PFSK-1 (cell line): Measurements from ENCODE around the gene NOX5.

Experiments used
- FOXP2 ChIP-seq: optimal IDR thresholded peaks from 2 replicates; pipeline ENCODE3; 2011; ENCODE audit warnings: borderline replicate concordance, control low read depth, inconsistent platforms; ENCODE audit not compliant: insufficient read depth; ENCODE audit errors: extremely low read length, extremely low read depth
- POLR2AphosphoS5 ChIP-seq: IDR thresholded peaks from 2 replicates; pipeline ENCODE4 v1.6.1; 2012; ENCODE audit warnings: low read depth, mild to moderate bottlenecking, control low read depth, low read length, moderate library complexity
- SIN3A ChIP-seq: IDR thresholded peaks from 2 replicates; pipeline ENCODE4 v1.6.1; 2012; ENCODE audit warnings: mild to moderate bottlenecking, low read length, moderate library complexity, borderline replicate concordance; ENCODE audit not compliant: insufficient read depth
- TAF1 ChIP-seq: IDR thresholded peaks from 2 replicates; pipeline ENCODE4 v1.6.1; 2012; ENCODE audit warnings: low read length, control low read depth, borderline replicate concordance; ENCODE audit not compliant: insufficient read depth
- TF ChIP-seq, protein P1 (sequence below), 2 experiments: IDR thresholded peaks; 2 replicates each; pipeline versions ENCODE4 v1.6.1 to v1.8.0; 2011 to 2012; ENCODE audit warnings: low read depth in 2 of 2, low read length in 2 of 2, control low read depth in 1 of 2, inconsistent platforms in 1 of 2, mild to moderate bottlenecking in 1 of 2, moderate library complexity in 1 of 2; ENCODE audit not compliant: insufficient read depth in 1 of 2

The NOX5 gene

DNA sequence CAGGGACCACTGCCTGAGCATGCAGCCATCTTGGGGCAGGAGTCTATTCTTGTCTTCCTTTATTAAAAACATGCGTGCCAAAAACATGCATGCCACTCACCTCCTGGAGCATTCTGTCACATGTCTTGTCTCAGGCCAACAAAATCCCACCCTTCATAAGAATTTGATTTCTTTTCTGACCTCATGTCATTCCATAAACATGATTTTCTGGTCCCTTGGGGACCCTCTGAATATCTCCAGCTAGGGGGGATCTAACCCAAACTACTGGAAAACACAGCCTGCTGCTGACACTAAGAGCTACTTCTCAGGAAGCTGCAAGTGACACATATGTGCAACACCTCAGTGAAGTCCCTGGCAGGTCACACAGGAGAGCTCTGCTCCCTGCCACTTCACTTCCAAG lies 26.8 kb upstream of the NOX5 start:
- TF ChIP-seq TAF1: no peak
- TF ChIP-seq, protein P1, sequence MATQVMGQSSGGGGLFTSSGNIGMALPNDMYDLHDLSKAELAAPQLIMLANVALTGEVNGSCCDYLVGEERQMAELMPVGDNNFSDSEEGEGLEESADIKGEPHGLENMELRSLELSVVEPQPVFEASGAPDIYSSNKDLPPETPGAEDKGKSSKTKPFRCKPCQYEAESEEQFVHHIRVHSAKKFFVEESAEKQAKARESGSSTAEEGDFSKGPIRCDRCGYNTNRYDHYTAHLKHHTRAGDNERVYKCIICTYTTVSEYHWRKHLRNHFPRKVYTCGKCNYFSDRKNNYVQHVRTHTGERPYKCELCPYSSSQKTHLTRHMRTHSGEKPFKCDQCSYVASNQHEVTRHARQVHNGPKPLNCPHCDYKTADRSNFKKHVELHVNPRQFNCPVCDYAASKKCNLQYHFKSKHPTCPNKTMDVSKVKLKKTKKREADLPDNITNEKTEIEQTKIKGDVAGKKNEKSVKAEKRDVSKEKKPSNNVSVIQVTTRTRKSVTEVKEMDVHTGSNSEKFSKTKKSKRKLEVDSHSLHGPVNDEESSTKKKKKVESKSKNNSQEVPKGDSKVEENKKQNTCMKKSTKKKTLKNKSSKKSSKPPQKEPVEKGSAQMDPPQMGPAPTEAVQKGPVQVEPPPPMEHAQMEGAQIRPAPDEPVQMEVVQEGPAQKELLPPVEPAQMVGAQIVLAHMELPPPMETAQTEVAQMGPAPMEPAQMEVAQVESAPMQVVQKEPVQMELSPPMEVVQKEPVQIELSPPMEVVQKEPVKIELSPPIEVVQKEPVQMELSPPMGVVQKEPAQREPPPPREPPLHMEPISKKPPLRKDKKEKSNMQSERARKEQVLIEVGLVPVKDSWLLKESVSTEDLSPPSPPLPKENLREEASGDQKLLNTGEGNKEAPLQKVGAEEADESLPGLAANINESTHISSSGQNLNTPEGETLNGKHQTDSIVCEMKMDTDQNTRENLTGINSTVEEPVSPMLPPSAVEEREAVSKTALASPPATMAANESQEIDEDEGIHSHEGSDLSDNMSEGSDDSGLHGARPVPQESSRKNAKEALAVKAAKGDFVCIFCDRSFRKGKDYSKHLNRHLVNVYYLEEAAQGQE (IDR thresholded peaks at IDR 0.05; ENCODE audit: insufficient read depth in 1 of 2, low read depth in 2 of 2, low read length in 2 of 2): no peak
- TF ChIP-seq POLR2AphosphoS5: no peak
- TF ChIP-seq SIN3A: no peak
- no peak for TF ChIP-seq FOXP2

DNA sequence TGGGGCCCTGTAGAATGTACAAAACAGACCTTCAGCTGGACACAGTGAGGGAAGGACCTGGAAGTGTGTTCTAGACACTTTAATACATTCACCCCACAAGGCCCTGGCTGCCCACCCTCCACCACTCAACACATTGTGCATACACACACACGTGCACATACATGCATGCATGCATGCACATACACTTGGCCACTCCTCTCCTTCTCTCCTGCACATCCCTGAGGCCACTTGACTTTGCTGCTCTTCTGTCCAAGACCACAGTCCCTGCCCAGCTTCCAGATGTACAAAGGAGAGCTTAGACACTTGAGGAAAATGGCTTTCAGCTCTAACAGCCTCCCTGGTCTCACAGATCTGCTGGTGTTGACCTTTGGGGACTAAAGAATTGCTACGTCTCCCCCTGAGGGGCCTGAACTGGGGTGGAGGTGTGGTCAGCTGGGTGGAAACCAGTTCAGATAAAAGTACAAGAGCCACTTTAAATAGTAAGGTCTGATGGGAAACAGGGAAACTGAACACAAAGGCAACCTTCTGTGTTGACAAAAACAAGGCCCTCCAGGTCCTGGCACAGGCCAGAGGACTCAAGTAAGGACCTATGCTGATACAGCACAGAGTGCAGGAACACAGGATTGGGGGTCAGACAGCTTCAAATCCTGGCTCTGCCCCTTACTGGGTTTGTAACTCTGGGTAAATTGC lies 24.8 kb upstream of the NOX5 start:
- no peak for TF ChIP-seq TAF1
- TF ChIP-seq, protein P1 (IDR thresholded peaks at IDR 0.05; ENCODE audit: insufficient read depth in 1 of 2, low read depth in 2 of 2, low read length in 2 of 2): no peak
- TF ChIP-seq FOXP2: no peak
- TF ChIP-seq POLR2AphosphoS5: no peak
- no peak for TF ChIP-seq SIN3A

DNA sequence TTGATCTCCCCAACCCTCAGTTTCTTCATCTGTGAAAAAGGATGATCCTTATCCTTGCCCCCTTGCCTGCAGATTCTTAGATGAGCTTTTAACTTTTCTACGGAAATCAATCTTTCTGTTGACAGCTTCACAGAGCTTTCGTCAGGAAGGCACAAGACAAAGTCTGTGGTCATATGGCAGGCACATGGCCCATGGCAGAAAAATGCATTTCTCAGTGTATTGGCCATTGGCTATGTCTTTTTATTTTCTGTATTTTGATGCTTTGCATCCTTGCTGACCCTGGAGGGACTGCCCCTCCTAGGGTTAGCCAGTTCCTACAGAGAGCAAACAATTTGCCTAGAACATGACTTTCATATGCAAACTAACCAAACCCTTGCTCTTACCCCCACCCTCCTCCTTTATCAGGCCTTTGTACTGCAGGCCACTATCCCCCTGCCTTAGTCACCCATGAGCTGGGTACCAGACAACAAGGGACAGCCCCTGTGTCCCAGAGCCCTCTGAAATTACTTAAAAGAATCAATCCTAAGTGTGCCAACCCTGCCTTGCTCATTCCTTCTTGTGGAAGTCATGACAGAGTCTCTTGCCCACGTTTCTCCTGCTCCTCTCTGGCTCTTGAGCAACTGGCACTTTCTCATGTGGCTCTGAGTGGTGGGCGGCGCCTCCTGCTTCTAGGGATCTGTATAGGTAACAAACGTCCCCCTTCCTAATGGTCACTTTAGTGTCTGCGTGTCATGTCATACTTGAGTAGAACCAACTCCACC lies 24.1 kb upstream of the NOX5 start:
- TF ChIP-seq, protein P1 (IDR thresholded peaks at IDR 0.05; ENCODE audit: insufficient read depth in 1 of 2, low read depth in 2 of 2, low read length in 2 of 2): no peak
- no peak for TF ChIP-seq TAF1
- TF ChIP-seq POLR2AphosphoS5: no peak

DNA sequence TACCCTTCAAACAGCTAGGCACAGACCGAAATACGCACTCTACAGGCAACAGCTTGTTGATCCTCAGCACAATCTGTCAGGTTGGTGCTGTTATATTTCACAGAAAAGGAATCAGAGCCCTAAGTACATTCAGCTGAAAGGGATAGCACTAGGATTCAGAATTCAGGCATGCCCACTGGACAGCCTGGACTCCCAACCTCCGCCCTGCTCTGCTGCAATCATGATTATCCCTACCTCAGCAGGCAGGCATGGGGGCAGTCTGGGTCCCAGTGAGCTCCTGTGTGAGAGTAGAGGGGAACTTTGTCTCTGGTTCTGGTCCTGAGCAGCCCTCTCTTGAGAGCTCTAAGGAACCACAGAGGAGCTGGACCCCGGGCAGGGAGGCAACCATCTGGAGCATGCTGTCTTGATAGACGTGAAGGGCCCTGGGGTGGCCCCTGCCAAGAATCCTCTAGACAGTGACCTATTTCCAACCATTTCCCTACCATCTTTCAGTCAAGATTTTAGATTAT lies 23.4 kb upstream of the NOX5 start:
- TF ChIP-seq, protein P1 (IDR thresholded peaks at IDR 0.05; ENCODE audit: insufficient read depth in 1 of 2, low read depth in 2 of 2, low read length in 2 of 2): no peak
- no peak for TF ChIP-seq FOXP2
- TF ChIP-seq POLR2AphosphoS5: no peak
